Epidermal melanocyte (primary cell): ENCODE data around the gene PRKAR1B.
"Not testable (repeated sequence)": the region's sequence is repeated elsewhere in the genome, so short reads cannot be mapped to it uniquely, and the experiment has no call there.

ENCODE experiments used
- DNase-seq: peaks from one replicate; pipeline ENCODE4 v3.0.0; 2011; ENCODE audit warnings: low spot score; ENCODE audit not compliant: insufficient read length

The PRKAR1B gene

GRCh38 chr7:757741-758163, 30.7 kb upstream of the PRKAR1B start:
- DNase-seq: no peak

GRCh38 chr7:756928-757560, 30.0 kb upstream of the PRKAR1B start:
- DNase-seq: no peak

- DNase-seq: no peak
Observed at GRCh38 chr7:756231-756927, 29.3 kb upstream of the PRKAR1B start.

- DNase-seq: no peak
Observed at GRCh38 chr7:755413-755805, 28.3 kb upstream of the PRKAR1B start.

DNA sequence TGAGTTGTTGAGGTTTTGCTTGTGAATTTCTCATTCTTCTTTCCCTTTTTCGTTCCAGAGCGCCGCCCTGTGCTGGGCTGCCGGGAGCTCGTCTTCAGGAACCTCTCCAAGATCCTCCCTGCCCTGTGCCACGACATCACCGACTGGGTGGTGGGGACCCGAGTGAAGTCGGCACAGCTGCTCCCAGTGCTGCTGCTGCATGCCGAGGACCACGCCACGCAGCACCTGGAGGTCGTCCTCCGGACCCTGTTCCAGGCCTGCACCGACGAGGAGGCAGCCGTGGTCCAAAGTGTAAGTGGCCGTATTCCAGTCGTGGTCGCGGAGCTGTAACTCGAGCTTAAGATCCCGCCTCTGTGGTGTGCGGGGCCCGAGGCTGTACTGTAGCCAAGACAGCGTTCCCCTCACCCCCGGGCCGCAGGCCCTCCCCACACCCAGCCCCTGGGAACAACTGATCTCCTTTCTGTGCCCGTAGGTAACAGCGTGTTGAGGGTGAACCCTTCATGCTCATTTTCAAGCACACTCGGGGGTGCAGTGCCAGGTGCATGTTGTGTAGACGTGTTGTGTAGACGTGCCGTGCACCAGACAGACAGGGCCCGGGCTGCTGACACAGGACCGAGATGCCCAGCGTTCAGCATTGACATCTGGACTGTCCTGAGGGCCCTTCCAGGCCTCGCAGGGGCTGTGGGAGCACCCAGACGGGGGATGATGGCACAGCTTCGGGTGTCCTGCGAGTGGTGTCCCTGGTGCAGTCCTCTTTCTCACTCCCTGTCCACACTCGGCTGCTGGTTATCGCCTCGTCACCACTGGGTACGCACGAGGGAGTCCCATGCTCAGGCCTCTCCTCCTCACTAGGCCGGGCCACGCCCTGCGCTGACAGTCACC, 27.7 kb upstream of the PRKAR1B start:
- DNase-seq: no peak

DNA sequence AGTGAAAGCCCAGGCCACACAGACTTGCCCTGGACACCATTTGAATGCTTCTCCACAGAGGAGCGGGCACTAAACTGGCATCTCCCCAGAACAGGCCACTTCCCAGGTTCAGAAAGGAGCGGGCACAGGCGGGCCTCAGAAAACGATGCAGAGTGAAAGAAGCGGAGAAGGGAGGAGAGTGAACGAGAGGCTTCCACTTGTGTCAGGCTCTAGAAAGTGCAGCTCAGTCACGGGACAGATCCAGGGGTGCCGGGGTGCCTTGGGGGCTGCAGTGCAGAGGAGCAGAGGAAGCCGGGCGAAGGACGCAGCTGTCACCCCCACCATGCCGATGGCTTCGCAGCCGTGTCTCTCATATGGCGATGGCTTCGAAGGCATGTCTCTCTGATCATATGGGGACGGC, 26.1 kb upstream of the PRKAR1B start:
- DNase-seq: peak; percentile 4

- not testable (repeated sequence) for DNase-seq
Observed at GRCh38 chr7:752256-752655, 25.2 kb upstream of the PRKAR1B start.

DNA sequence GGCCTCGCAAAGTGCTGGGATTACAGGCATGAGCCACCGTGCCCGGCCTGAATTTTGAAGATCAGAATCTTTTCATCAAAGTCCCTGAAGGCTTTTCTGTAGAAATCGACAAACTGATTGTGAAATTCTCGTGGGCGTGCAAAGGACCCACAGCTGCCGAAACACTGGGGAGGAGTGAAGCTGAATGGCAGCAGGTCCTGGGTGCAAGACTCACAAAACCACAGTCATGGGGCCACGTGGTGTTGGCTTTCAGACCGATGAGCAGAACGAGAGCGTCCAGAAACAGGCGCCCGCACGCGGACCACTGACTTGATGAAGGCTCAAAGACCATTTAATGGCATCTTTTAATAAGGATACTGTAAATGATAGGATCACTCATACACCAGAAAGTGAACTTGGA, 24.7 kb upstream of the PRKAR1B start:
- DNase-seq: no peak

DNA sequence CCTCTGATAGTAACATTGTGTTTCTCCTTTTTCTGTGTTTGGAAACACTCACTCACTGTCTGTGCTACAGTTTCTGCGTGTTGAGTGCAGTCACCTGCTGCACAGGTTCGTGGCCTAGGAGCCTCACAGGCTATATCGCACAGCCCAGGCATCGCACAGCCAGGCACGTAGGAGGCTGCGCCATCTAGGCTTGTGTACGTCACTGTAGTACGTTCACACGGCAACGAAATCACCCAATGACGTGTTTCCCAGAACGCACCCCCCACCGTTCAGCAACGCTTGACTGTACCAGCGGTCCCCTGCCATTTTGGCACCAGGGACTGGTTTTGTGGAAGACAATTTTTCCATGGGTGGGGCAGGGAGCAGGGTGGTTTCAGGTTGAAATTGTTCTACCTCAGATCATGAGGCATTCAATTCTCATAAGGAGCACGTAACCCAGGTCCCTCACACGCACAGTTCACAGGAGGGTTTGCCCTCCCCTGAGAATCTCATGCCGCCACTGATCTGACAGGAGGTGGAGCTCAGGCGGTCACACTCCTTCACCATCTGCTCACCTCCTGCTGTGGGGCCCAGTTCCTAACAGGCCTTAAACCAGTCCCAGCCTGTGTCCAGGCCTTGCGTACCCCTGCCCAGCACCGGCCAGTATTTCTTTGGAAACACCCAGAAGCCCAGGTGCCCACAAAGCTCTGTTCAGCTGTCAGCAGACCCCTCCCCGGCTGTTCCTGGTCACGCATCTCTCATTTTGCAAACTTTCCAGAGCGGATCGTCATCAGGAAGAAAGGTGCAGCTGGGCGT, 23.2 kb upstream of the PRKAR1B start:
- DNase-seq: no peak

DNA sequence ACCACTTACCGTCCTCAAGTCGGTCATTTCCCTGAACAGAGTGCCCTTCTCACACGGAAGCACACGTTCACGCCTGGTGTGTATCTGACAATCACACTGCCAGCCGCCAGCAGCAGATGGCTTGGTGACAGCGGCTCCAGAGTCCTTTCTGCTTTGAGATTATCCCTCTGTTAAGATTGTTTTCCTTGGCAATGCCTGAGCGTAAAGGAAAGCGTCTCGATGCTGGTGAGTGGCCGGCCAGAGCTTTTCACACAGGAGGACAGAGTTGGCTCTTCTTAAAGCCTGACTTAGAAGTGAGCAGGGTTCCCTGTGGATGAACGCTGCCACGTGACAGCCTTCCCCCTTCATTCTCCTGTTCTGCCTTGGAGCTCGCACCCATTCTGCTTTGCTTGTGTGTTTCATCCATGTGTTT, 22.1 kb upstream of the PRKAR1B start:
- DNase-seq: no peak

DNA sequence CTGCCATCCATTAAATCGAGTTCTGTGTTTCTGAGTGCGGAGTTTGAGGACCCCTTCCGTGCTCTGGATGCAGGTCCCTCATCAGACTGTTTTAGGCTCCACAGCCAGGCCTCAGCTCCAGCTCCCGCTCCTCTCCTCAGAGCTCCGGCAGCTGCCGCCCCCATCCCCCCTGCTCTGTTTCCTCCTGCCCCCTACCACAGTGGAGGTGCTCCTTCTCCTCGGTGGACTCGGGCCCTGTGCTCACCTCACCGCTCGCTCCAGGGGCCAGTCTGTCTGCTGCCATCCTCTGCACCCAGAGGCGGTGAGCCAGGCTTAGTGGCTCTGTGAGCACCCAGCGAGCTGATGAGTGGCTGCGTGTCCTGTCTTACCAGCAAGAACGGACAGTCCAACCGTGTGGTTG, 21.4 kb upstream of the PRKAR1B start:
- no peak for DNase-seq

- DNase-seq: no peak
Observed at GRCh38 chr7:747186-747585, 20.1 kb upstream of the PRKAR1B start.

DNA sequence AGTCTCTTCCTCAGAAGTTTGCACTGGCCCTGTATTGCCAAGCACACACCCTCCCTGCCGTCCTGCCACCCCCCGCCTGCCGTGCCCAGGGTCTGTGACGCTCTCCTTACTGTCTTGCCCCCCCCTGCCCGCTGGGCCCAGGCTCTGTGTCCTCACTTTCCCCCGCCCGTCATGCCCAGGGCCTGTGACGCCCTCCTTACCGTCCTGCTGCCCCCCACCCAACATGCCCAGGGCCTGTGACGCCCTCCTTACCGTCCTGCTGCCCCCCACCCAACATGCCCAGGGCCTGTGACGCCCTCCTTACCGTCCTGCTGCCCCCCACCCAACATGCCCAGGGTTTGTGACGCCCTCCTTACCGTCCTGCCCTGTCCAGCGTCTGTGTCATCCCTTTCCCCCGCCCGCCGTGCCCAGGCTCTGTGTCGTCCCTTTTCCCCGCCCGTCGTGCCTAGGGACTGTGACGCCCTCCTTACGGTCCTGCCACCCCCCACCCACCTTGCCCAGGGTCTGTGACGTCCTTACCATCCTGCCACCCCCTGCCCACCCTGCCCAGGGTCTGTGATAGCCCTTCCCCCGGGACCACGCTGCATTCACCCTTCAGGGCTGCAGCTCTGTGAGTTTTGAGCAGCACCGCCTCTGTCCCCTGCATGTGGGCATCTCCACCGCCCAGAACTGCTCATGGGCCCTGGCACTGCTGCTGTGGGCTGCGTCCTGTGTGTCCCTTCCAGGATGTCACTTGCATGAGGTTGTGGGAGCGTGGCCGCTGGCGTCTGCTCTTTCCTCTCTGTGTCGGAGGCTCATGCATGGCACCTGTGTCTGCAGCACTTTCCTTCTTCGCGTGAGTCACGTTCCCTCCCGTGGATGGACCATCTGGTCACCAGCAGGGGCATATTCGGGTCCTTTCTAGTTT, 19.3 kb upstream of the PRKAR1B start:
- no peak for DNase-seq

- DNase-seq: no peak
Observed at GRCh38 chr7:745431-746154, 18.5 kb upstream of the PRKAR1B start.

GRCh38 chr7:744854-745430, 17.9 kb upstream of the PRKAR1B start:
- no peak for DNase-seq

DNA sequence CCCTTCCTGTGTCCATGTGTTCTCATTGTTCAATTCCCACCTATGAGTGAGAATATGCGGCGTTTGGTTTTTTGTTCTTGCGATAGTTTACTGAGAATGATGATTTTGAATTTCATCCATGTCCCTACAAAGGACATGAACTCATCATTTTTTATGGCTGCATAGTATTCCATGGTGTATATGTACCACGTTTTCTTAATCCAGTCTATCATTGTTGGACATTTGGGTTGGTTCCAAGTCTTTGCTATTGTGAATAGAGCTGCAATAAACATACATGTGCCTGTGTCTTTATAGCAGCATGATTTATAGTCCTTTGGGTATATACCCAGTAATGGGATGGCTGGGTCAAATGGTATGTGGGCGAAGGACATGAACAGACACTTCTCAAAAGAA, 17.0 kb upstream of the PRKAR1B start:
- DNase-seq: not testable (repeated sequence)

DNA sequence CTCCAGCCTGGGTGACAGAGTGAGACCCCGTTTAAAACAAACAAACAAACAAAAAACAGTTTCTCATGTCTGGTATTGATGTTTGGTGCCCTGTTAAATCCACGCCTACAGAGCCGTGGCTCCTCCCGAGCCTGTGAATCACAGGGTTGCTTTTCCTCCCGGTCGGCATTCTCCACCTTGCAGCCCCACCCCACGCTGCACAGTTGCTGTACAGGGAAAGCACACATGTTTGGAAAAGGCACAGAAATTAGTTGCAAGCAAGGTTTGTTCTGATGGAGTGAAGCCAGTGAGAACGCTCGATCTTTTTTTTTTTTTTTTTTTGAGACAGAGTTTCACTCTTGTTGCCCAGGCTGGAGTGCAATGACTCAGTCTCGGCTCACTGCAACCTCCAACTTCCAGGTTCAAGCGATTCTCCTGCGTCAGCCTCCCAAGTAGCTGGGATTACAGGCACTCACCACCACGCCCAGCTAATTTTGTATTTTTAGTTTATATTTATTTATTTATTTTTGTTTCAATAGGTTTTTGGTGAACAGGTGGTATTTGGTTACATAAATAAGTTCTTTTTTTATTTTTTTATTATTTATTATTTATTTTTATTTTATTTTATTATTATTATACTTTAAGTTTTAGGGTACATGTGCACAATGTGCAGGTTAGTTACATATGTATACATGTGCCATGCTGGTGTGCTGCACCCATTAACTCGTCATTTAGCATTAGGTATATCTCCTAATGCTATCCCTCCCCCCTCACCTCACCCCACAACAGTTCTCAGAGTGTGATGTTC, 16.5 kb upstream of the PRKAR1B start:
- not testable (repeated sequence) for DNase-seq

GRCh38 chr7:742791-743190, 15.7 kb upstream of the PRKAR1B start:
- DNase-seq: no peak

- DNase-seq: no peak
Observed at GRCh38 chr7:741850-742249, 14.8 kb upstream of the PRKAR1B start.
